T-helper 1 cell (primary cell): Measurements from ENCODE around the gene ANGPTL5.
A peak's percentile ranks its signal among the peaks of the same experiment; 100 is the strongest.
"Not testable (repeated sequence)": the region's sequence is repeated elsewhere in the genome, so short reads cannot be mapped to it uniquely, and the experiment has no call there.

Source experiments
- DNase-seq, 5 donors: peaks; one replicate each; pipeline ENCODE4 v3.0.0-alpha.2; 2012 to 2020
- total RNA-seq, 4 donors: gene quantifications; one replicate each; lab custom pipeline; 2026; lab: John Stamatoyannopoulos, UW

ANGPTL5 gene
- 0 reads per million in 4 donors for total RNA-seq

DNA sequence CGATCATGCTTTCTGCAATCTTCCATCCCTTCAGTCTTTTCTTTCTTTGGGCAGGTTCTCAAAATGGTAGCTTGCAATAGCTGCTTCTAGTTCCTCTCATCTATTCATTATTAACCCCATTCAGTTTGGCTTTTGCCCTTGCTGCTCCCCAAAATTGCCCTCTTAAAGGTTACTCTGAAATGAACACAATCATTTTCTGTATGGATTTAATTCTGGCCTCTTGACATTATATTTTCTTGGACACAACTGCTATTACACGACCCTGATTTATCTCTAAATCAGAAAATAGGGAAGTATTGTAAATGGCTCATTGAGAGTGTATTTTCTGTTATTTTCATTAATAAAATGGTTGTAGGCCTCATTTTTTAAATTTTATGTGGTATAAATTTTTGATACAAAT, at the start of gene ANGPTL5:
Gene ANGPTL5, minus strand, starts transcription at position 101 of the 400 bp plus-strand sequence. CDS start 8,613 bp downstream, outside the sequence.
- DNase-seq: no peak

DNA sequence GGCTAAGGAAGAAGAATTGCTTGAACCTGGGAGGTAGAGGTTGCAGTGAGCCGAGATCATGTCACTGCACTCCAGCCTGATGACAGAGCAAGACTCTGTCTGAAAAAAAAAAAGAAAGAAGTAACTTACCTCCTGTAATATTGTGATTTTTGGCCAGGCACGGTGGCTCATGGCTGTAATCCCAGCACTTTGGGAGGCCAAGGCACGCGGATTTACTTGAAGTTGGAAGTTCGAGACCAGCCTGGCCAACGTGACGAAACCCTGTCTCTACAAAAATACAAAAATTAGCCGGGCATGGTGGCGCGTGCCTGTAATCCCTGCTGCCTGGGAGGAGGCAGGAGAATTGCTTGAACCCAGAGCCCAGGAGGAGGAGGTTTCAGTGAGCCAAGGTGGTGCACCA, 47.9 kb upstream of the ANGPTL5 start:
- DNase-seq: not testable (repeated sequence)

DNA sequence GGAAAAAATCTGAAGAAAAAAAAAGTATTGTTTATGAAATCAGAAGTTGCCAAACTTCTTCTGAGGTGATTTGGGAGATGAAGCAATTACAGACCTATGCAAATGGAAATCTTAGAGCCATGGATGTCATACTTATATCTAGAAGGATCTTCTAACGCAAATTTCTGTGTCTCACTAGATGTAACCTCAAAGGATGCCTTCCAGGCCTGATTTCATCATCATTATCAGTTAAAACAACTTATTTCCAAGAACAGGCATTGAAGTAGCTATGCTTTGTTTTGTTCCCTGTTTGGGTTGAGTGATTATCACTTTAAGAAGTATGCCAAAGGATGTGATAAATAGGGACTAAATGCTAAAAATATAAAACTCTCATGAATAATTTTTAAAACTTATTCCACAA, 43.9 kb upstream of the ANGPTL5 start:
- no peak for DNase-seq

DNA sequence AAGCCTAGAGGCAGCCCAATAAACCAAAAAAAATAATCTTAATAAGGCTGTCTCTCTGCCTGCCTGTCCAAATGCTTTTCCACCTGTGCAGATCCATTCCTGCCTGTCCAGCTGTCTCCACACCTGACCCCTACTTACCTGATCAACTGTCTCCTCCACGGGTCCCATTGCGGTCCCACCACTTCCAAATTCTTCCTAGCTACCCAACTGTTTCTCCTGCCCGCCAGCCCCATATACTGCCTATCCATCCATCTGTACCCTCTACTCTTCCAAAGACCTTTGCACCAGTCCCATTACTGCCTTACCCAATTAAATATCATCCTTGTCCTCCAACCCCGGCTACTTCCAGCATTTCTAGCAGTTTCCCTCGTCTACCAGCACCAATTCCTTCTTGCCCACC, 39.4 kb upstream of the ANGPTL5 start:
- DNase-seq: no peak

DNA sequence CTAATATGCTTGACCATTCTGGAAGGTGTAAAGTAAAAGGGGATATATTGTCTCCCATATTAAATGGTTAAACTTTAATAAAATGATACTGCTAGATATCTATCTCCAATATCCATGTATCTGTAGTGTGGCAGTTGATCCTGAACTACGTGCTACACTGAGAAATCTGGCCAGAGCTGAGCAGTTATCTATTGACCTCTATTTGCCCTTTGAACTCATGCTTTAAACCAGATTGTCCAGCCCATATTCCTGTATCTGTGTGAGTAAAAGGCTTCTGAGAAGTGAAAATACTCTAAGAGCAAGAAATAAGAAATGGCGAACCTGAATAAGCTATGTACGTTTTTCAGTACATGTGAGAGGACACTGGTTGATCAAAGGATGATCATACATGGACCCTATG, 39.0 kb upstream of the ANGPTL5 start:
- no peak for DNase-seq

DNA sequence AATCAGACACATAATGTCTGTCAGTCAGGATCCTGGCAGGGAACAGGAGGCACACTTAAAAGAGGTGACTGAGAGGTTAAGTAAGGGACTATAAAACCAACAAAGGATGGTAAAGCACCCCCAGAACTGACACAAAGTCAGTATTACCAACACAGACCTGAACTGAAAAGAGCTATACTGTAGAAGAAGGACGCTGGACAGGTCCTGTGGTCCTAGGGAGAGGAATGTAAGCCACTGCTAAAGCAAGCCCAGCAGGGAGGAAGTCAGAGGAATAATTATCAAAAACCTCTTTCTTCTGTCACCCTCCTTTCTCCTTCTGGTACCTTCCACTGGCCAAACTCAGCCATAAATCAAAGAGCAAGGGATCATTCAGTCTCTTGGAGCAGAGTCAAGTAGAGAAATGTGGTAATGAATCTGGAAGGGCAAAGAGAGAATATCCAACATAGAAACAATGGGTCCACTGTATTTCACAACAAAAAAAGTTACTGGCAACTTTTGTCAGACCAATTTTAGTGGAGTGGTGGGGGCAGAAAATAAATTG, 33.4 kb upstream of the ANGPTL5 start:
- no peak for DNase-seq

DNA sequence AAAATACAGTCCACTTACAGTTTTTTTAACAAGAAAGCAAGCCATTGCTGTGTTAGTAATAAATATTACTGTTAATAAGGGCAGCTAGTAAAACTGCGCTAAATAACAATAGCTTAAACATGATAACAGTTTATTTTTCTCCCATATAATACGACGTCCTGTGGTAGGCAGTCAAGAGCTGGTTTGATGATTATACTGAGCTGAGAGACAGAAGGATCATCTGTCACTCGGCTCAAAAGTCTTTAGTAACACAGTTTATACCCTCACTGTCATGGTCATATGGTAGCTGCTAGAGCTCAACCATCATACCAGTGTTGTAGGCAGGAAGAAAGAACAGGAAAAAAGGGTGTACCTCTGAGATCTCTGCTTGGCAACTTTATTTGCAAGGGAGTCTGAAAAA, 29.1 kb upstream of the ANGPTL5 start:
- no peak for DNase-seq

DNA sequence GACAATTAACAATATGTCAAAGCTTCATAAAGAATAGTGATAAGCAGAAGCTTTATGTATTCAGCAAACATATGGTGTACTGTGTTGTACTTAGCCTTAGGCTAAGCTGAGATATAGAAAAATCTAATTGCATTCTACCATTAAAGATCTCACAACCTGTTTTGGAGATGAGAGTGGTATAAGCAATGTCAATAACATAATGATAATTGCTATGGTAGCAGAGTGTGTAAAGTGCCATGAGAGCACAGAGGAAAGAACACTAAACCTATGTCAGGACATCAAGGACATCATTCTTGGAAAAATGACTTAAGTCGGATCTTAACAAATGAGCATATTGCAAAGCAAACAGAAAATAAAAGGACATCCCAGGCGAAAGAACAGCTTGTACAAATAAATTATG, 28.6 kb upstream of the ANGPTL5 start:
- DNase-seq: no peak

DNA sequence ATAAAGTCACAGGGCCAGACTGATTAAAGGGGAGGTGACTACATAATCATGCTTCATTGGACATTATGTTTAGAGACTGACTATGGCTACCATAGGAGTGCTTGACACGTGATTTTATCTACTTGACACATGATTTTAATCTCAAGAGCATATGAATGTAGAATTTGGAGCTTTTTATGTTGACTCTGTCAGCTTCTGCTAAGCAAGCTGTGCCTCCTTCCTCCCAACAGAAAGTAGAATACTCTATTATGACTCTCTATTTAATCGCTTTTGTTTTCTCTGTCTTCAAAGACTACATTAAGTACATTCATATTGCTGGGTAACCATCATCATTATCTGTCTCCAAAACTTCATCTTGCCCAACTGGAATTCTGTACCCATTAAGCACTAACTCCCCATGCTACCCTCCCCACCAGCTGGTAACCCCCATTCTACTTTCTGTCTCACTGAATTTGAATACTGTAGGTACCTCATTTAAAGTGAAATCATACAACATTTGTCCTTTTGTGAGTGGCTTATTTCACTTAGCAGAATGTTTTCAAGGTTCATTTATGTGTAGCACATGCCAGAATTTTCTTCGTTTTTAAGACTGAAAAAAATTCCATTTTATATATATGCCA, 24.7 kb upstream of the ANGPTL5 start:
- DNase-seq: no peak

DNA sequence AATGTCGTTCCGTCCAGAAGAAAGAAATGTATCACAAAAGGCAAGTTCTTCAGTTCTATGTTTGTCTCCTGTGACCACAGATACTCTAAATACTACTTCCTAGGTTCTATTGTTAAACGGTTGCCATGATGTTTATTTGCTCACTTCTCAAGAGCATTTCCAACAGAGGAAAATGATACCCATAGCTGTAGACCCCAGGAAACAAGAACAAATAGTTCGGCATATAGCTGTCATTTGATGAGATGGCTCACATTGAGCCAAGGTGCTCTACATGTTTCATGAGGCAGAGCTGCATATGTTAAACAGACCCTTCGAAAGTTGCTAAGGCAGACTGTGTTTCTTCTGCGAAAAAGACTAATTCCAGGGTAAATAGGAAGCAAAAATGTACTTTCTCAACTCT, 15.4 kb upstream of the ANGPTL5 start:
- DNase-seq: no peak

DNA sequence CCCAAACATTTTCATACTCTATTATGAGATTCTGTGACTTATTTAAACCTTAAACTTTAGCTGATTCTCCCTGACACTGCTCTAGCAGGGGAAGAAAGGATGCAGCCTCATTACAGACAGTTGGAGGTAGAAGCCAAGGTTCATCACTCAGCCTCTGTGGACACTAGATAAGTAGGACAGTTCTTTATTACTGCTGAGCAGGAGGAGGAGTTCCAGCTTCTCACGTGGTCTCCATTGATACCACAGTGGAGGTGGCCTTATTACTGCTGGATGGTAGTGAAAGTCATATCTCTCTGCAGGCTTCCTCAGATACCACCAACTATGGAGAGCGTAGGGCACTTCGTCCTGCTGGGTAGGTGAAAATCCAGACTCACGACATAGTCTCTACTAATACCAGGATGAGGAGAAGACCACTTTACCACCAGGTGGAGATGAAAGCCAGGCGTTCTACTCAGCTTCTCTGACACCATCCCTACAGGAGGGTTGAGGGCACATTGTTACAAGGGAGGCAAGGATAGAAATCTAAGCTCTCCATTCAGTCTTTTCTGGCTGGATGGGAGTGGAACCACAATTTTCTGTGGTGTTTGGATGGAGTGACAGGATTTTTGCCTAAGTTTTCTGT, 13.1 kb upstream of the ANGPTL5 start:
- no peak for DNase-seq

DNA sequence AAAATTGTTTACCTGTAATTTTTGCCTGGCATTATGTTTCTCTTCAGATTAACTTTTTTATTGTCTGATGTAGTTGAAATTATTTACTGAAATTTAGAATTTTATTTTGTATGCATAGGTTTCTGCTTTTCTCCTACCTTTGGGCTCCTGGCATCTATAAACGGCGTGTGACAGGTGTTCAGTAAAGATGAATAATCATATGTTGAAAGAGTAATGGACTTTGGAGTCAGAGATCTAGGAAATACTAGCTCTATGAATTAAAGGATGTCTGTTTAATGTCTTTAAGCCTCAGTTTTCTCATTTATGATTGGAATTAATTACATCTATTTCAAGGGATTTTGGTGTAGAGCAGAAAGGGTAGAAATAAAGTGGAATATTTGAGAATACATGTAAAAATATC, 7.2 kb upstream of the ANGPTL5 start:
- DNase-seq: no peak

DNA sequence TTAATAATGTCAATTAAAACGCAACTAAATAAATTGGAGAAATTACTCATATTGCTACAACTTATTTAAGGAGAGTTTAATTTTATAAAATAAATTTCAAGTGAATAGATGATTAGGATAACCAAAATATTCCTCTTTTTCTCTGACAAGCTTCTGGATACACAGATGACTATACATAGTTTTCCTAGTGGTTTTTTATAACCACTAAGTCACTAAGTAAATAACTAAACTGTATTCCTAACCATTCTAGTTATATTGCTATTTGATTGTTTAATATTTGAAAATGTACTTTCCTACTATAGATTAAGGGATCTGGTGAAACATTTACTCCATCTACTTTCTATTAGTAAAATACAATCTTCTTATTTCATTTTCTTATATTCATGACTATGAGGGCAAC, 4.7 kb upstream of the ANGPTL5 start:
- no peak for DNase-seq

DNA sequence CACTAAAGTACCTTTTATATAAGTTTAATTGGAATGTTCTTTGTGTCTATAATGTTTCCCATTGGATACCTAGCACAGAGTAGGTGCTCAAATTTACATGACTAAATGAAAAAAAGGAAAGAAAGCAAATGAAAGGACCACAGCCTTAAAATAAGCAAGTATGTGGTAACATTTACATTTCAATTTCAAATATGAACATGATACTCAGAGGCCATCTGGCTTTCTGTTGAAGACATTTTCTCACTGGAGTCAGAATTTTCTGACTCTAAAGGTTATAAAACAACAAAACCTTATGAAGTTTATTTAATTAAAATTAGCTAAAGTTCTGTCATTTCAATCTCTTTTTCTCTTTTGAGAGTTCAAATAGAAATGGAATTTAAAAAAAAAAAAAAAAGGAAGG, 904 bp upstream of the ANGPTL5 start:
- no peak for DNase-seq

DNA sequence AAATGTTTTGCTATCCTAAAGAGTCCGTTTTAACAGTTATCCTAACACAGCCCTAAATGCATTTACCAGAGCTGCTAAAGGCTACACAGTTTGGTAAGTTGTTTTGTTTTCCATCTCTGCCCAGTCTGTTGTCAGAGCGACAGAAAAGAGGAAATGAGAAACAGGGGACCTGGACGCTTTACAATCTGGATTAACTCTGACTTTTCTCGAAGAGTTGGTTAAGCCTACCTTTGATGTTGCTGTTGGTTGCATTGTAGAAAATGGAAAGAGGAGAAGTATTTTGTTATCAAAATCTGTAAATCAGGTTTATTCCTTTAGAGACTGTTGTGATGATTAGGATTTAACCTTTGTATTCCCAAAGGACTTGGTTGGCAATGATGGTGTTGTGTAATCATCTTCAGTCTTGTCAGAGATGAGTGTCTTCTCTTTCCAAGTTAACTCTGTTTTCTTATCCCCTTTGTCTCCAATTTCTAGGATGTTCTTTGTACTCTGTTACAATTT, 481 bp downstream of the ANGPTL5 start:
- DNase-seq: no peak

DNA sequence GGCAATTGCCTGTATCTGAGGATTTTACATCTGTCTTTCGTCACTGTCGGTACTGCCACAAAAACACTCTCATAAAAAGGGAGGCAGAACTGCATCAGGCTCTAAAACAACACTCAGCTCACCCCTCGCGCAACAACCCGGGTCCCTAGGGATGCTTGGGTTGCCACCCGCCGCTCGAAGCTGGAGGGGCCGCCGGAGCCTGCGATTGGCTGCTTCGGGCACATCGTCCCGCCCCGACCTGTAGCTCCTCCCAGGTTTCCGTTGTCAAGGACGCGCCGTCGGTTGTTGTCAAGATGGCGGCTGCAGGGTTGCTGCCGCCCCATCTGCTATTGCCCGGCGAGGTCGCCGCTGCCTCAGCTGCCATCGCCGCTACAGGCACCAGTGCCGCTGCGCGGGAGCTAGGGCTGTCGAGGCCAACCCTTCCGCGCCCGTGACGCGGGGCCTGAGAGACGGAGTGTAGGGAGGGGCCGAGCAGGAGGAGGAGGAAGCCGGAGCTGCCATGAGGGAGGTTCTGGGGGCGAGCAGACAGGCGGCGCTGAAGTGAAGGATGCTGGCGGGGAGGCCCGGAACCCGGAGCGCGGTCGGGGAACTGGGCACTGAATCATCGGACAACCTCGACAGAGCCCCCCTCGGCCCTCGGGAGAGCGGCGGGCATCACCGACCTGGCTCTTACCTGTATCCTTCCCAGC, 1.4 kb downstream of the ANGPTL5 start, which contains the start of gene CEP126:
Gene CEP126, plus strand, starts transcription at position 273 of the 689 bp plus-strand sequence. Its CDS starts 275 bp downstream, at position 548.
- peak; percentile 85 to 91 (median 89) for DNase-seq

DNA sequence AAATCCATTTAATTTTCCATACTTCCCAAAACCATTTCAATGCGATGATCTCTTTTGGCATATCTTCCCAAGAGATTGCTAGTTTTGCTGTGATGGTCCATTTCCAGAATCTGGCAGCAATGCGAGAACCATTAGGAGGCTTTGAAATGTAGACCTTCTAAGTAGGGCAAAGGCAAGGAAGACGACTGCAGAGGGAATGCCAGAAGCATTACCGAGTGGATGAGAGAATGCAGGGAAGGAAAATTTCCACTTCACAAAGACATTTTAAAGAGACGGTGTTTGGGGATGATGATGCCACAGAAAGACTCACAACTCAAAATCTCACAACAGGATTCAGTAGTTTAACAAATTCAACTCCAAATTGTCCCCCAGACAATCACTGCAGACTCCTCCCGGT, 2.0 kb downstream of the ANGPTL5 start:
- no peak for DNase-seq

DNA sequence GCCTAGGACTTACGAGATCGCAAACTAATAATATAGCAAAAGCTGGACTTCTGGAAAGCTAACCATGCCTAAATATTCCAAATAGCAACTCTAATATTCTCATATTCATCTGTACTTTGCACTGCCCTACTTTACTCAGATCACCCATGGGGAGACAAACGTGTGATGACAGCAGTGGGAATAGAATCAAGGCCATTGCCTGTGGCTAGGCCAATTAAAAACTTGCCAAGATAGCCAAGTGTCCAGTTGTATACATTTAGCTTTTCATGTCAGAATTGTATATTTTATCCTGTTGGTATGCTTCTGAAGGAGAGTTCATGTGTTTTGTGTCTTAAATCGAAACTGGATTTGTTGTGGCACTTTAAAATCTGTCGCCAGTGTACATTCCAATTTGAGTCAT, 2.7 kb downstream of the ANGPTL5 start:
- no peak for DNase-seq

DNA sequence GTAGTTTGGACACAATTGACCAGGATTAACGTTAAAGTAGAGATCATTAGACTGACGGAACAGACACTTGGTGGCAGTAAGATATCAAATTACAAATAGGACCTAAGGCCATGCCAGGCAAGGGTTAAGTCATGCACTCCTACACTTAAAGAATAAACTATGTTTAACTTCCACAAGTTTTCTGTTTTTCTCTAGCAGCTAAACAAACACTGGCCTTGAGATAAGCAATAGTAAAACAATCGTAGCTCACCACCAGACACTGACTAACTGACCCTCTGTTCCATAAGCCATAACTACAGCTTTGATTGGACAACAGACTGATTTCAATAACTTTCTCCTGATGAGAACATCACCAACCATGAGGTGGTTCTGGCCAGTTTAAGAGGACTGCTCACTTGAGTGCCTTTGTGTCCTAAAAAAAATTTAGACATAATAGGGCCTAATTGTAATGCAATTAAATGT, 3.5 kb downstream of the ANGPTL5 start:
- no peak for DNase-seq

DNA sequence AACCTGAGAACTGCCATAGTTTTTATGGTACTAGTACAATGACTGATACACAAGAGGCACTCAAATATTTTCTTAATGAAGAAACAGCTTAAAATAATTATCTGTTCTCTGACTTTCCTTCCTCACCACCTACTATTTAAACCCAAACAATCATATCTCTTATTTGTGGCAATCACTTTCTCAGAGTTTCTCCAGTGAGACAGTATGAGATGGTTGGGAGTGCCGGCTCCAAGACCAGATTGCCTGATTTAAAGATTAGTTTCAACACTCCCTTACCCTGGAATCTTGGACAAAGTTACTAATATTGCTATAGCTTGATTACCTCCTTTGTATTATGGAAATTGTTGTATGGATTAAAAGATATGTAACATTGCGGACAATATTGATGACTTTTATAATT, 7.2 kb downstream of the ANGPTL5 start:
- no peak for DNase-seq

DNA sequence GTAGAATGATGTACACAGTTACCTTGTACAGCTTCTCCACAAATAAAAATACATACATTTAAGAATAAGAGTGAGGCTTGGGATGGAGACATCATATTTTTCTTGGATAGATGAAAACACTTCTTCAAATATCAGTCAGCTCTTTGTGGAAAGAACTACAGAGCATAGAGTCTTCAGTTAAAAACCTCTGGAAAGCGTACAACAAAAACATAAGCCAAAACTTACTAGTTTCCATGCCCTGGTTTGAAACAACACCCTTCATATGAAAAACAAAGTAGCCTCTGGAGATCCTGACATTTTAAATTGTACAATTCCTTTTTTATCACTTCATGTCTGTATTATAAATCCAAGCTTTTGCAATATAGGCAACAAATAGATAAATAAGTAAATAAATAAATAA, 8.5 kb downstream of the ANGPTL5 start:
- no peak for DNase-seq

DNA sequence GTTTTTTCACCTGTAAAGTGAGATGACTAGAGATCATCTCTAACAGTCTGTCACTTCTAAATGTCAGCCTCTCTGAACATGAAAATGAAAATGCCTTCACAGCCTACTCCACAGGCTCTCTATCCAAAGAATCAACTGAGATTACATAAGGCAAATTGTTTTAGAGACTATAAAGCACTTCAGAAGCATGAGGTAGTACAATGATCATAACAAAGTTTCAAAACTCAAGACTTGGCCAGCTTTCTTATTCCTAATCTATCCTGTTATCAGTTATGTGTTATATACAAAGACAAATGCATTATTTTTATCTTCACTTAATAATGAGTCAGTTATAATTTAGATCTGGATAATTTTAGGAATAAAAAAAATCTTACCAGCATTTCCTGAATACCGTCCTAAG, 21.8 kb downstream of the ANGPTL5 start:
- DNase-seq: no peak

DNA sequence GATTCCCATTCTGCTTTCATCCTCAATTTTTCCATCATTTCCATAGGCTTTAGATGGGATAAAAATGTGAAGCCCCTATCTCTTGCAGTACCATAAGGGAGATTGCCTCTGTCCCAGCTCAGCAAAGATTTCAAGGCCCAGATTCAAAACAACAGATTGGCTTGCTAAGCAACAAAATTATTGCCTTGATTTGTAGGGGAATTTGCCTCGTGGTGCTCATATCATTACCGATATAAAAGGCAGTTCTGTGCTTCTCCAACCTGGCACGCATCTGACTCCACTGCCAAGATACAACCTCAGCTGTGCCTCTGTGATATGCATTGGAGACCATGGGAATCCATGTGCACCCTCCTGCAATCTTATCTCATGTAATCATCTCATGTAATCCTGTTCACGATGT, 26.6 kb downstream of the ANGPTL5 start:
- no peak for DNase-seq

DNA sequence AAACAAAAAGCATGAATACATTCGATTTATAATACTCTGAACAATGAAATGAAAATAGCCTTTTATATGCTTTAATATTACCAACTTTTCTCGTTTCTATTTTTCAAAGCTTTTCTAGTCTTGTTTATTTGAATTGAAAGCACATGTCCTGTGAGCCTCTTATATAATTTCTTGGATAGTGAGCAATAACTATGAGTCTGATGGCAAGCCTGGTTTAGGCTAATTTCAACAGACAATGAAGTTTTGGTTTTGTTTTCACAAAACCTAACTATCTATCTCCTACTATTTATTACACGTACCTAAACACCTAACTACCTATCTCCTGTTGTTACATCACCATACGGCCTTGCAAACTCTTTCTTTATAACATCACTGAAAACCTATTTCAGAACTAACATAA, 30.7 kb downstream of the ANGPTL5 start:
- DNase-seq: no peak
